Kidney (tissue), 14 donors: Measurements from ENCODE around the gene TMEM131. TPM values are rescaled to one million over a fixed set of nuclear protein-coding genes. Genes with fewer than 3 reads are reported as not detected.

ENCODE experiments used
- DNase-seq, 5 donors: peaks; one replicate each; pipeline ENCODE4 v3.0.0-alpha.2; 2013 to 2020
- FAIRE-seq: peaks from 2 replicates; lab custom pipeline; 2012; peaks lifted over from hg19 to GRCh38; lab: Jason Lieb, UNC
- H3K27ac ChIP-seq, 2 donors: one replicate each; pipeline ENCODE4 v1.7.0; 2013; ENCODE audit warnings: low read depth in 2 of 2, low read length in 2 of 2, inconsistent platforms in 1 of 2
- H3K27me3 ChIP-seq: one replicate; pipeline ENCODE4 v1.7.1; 2013; ENCODE audit warnings: low read length, inconsistent platforms; ENCODE audit not compliant: control insufficient read depth, insufficient read depth
- H3K36me3 ChIP-seq, 3 donors: one replicate each; pipeline versions ENCODE4 v1.7.0 to v1.7.1; 2013; ENCODE audit warnings: low read length in 3 of 3, control low read depth in 1 of 3, inconsistent platforms in 1 of 3; ENCODE audit not compliant: insufficient read depth in 3 of 3, control insufficient read depth in 2 of 3
- H3K4me1 ChIP-seq, 3 donors: one replicate each; pipeline versions ENCODE4 v1.7.0 to v1.7.1; 2013; ENCODE audit warnings: low read length in 3 of 3, inconsistent platforms in 1 of 3, low read depth in 1 of 3; ENCODE audit not compliant: control insufficient read depth in 2 of 3, insufficient read depth in 2 of 3
- H3K4me3 ChIP-seq, 3 donors: one replicate each; pipeline versions ENCODE4 v1.7.0 to v1.8.1; 2013; ENCODE audit warnings: low read length in 3 of 3, control low read depth in 1 of 3, inconsistent platforms in 1 of 3
- H3K9ac ChIP-seq, 3 donors: one replicate each; pipeline versions ENCODE4 v1.7.0 to v1.7.1; 2013; ENCODE audit warnings: low read length in 3 of 3, control low read depth in 1 of 3, inconsistent platforms in 1 of 3
- H3K9me3 ChIP-seq, 3 donors: one replicate each; pipeline versions ENCODE4 v1.7.0 to v1.7.1; 2013; ENCODE audit warnings: low read length in 3 of 3, control low read depth in 1 of 3, inconsistent platforms in 1 of 3; ENCODE audit not compliant: control insufficient read depth in 2 of 3, insufficient read depth in 1 of 3
- intact Hi-C: fragments of 100-400 bp; cut with DNase I; formaldehyde crosslinking; loops from one replicate; pipeline ENCODE4 v1.11.1; 2022
- polyA plus RNA-seq: library from polyadenylated mRNA; stranded (reverse); fragments of 350-450 nt; fragmentation: Illumina TruSeq; extraction: RNeasy Lipid Tissue Mini Kit (QIAGEN cat#74804); gene quantifications from one replicate; pipeline ENCODE4 v1.2.3, GENCODE V29; 2014; ENCODE audit warnings: low read depth, low replicate concordance; ENCODE audit not compliant: insufficient read depth
- total RNA-seq: library from RNA; stranded (reverse); fragmentation: NEBNext Ultra II Directional; extraction: Animal tissue kit (Norgen Biotek cat#: 25700); gene quantifications from one replicate; pipeline ENCODE4 v1.2.1, GENCODE V29; 2021
- TF ChIP-seq, protein P1 (sequence below): IDR thresholded peaks from 3 replicates; pipeline ENCODE4 v1.5.1; 2012; ENCODE audit warnings: mild to moderate bottlenecking, moderate library complexity, borderline replicate concordance; ENCODE audit not compliant: insufficient read depth; ENCODE audit errors: extremely low read depth
- donor health status: control.
- donor health status: control.
- donor health status: control.
- donor health status: control.
- donor health status: control.
- donor health status: DM: yes; HTN: yes; CAD: no.
- donor health status: Normal renal cell carcinoma (clear cell type).

Gene TMEM131
- total and polyA plus RNA-seq, 2 donors from 2014 or later: 8.0 to 38.4 TPM

- Histone ChIP-seq H3K9ac (no peak overlapping the region), H3K9me3 (no peaks in the 10 kb centered on the region), H3K4me3 (no peak overlapping the region), H3K4me1 (no peaks in the 10 kb centered on the region), H3K27me3 (no peaks in the 10 kb centered on the region), H3K36me3 (no peaks in the 10 kb centered on the region), H3K27ac (no peak overlapping the region)
- TF ChIP-seq, protein P1, sequence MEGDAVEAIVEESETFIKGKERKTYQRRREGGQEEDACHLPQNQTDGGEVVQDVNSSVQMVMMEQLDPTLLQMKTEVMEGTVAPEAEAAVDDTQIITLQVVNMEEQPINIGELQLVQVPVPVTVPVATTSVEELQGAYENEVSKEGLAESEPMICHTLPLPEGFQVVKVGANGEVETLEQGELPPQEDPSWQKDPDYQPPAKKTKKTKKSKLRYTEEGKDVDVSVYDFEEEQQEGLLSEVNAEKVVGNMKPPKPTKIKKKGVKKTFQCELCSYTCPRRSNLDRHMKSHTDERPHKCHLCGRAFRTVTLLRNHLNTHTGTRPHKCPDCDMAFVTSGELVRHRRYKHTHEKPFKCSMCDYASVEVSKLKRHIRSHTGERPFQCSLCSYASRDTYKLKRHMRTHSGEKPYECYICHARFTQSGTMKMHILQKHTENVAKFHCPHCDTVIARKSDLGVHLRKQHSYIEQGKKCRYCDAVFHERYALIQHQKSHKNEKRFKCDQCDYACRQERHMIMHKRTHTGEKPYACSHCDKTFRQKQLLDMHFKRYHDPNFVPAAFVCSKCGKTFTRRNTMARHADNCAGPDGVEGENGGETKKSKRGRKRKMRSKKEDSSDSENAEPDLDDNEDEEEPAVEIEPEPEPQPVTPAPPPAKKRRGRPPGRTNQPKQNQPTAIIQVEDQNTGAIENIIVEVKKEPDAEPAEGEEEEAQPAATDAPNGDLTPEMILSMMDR: no peak
- no peak for FAIRE-seq
- intact Hi-C loops: no loop called here
- DNase-seq: no peak
Measured at GRCh38 chr2:97945791-97946190, 50.0 kb downstream of the TMEM131 start.

GRCh38 chr2:97936881-97937280 is 58.9 kb downstream of the TMEM131 start:
- Histone ChIP-seq H3K4me3 (no peak overlapping the region), H3K9me3 (no peaks in the 10 kb centered on the region), H3K4me1 (peaks cover 0 to 19% (median 2%) of the 10 kb centered on the region in 3 donors), H3K27me3 (no peaks in the 10 kb centered on the region), H3K27ac (no peak overlapping the region), H3K9ac (no peak overlapping the region), H3K36me3 (no peaks in the 10 kb centered on the region)
- FAIRE-seq (no peak), DNase-seq (no peak)
- TF ChIP-seq, protein P1: no peak
- intact Hi-C loops: no loop called here

DNA sequence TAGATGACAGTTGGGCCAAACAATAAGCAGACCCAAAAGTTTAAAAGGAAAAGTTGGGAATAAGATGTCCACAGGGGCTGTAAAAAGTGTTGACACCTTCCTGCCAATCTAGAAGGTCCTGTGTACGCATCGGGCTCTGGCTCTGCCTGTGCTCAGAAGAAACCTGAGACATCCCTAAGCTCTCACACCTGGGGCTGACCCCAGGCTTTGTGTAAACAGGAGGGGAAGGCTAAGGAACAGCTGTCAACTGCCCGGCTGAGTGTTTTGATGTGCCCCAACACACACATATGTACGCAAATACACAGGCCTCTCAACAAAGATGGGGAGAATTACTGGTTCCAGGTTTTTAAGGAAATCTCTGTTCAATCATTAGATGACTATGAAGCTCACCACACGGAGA is 59.5 kb downstream of the TMEM131 start:
- Histone ChIP-seq H3K9me3 (no peaks in the 10 kb centered on the region), H3K36me3 (no peaks in the 10 kb centered on the region), H3K4me3 (no peak overlapping the region), H3K9ac (no peak overlapping the region), H3K27me3 (no peaks in the 10 kb centered on the region), H3K27ac (no peak overlapping the region), H3K4me1 (peaks cover 0 to 24% (median 2%) of the 10 kb centered on the region in 3 donors)
- DNase-seq (peak in 4 of 5 donors; percentile 52 to 77 (median 66)), FAIRE-seq (no peak)
- intact Hi-C loops: no loop called here
- TF ChIP-seq, protein P1: no peak

DNA sequence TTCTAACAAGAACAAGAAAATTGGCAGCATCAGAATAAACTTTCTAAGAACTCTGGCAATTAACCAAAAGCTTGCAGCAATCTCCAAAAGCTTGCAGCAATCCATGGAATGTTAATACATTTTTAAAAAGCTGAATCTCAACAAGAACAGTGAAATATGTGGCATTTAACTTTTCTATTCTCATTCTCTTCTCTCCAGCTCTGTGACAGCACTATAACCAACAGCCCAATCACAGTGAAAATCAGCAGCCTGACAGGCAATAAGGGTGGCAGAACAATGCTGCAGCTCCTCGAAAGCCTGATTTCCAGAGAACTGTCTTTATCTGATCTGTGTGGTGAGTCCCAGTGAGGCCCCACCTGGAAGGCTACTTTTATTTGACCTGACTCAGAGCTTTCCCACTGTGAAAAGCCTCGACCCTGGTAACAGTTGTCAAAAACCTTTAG is 60.0 kb downstream of the TMEM131 start:
- H3K4me3 ChIP-seq: no peak overlapping the region
- no peak overlapping the region for H3K27ac ChIP-seq
- FAIRE-seq: no peak
- H3K4me1 ChIP-seq: peaks cover 0 to 24% (median 2%) of the 10 kb centered on the region in 3 donors
- TF ChIP-seq, protein P1: no peak
- H3K9me3 ChIP-seq: no peaks in the 10 kb centered on the region
- peak in 2 of 5 donors; percentile 23 to 25 for DNase-seq
- no peaks in the 10 kb centered on the region for H3K36me3 ChIP-seq
- no peaks in the 10 kb centered on the region for H3K27me3 ChIP-seq
- intact Hi-C loops: no loop called here
- H3K9ac ChIP-seq: no peak overlapping the region
